ENCODE results near the gene GTPBP6. TPM values are rescaled to one million over a fixed set of nuclear protein-coding genes. Genes with fewer than 3 reads are reported as not detected.

GTPBP6 gene
- total RNA-seq, 1 experiment from 2014 or later = 37.4 TPM

DNA sequence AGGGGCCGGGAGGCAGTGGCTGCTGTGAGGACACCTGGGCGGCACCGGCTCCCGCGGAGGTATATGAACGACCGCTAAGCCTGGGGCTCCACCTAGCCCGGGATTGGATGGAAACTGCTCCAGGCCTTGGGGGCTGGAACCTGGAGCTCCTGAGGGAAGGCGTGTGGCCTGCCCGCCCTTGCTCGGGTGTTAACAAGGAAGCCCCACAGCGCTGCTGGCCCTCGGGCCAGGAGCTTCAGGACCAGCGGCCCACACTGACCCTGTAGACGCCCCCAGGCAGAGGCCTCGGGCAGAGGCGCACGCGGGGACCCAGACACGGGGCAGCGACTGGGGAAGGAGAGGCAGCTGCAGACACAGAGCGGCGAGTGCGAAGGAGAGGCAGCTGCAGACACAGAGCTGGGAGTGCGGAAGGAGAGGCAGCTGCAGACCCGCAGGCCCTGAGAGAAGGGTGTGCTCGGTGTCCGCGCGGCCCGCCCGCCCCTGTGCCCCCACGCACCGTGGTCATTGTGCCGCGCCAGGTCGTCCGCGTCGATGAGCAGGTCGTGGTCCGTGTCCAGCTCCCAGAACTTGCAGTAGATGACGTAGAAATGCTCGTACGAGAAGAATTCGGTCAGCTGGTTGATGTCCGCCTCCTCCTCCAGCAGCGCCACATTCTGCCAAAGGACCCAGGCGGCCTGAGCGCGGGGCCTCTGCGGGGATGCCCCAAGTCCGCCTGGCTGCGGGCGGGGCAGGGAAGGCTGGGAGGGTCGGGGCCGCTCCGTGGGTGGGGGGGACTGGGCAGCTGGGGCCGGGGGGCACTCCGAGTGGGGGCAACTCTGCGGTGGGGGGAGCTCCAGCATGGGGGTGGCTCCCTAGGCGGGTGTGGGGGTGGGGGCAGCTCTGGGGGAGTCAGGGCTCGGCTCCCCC, 26.7 kb upstream of the GTPBP6 start:
- BruUV-seq (replicated peaks) = no TSS peak
- CTCF ChIA-PET = no interaction called here
- no peaks in the 10 kb centered on the region for H3K9me3 ChIP-seq (ENCODE audit: control insufficient read depth, insufficient read depth, low read depth, low read length)

GRCh38 chrX:344371-344901, 25.8 kb upstream of the GTPBP6 start:
- H3K27me3 ChIP-seq (ENCODE audit: control insufficient read depth, insufficient read depth, low read length) = no peaks in the 10 kb centered on the region
- ATAC-seq = no peak
- ChIA-PET CTCF (no interaction called here), POLR2A (no interaction called here)
- in situ Hi-C loops (cut with HindIII; ENCODE audit: low pct_unique_long_range_greater_than_20kb, low sequenced_read_pairs) = no loop called here
- no peaks in the 10 kb centered on the region for H3K4me1 ChIP-seq (ENCODE audit: control insufficient read depth, insufficient read depth, low read length)
- BruUV-seq (replicated peaks) = no TSS peak
- no peaks in the 10 kb centered on the region for H3K36me3 ChIP-seq (ENCODE audit: control insufficient read depth, insufficient read depth, low read length)
- intact Hi-C loops (cut with micrococcal nuclease; ENCODE audit: unreplicated experiment) = no loop called here
- H3K9me3 ChIP-seq (ENCODE audit: control insufficient read depth, insufficient read depth, low read depth, low read length) = no peaks in the 10 kb centered on the region
- DNase-seq (ENCODE audit: low read depth, low spot score) = no peak
- H3K27ac ChIP-seq (ENCODE audit: low read length) = no peak overlapping the region
- no peak overlapping the region for H3K4me3 ChIP-seq (ENCODE audit: low read depth in 2 of 2, low read length in 2 of 2)
- no peak for TF ChIP-seq CTCF (IDR thresholded peaks at IDR 0.05)
- TF ChIP-seq REST (IDR thresholded peaks at IDR 0.05; ENCODE audit: insufficient read depth in 1 of 2, low read depth in 2 of 2, low read length in 1 of 2) = no peak
- TF ChIP-seq SIN3A (IDR thresholded peaks at IDR 0.05; ENCODE audit: borderline replicate concordance, insufficient read depth, low read depth, low read length) = no peak
- no peak for TF ChIP-seq POLR2AphosphoS5 (IDR thresholded peaks at IDR 0.05; ENCODE audit: low read depth, low read length)

More for the DNA sequence above, 26.7 kb upstream of the GTPBP6 start:
- no peaks in the 10 kb centered on the region for H3K27me3 ChIP-seq (ENCODE audit: control insufficient read depth, insufficient read depth, low read length)
- no peak for DNase-seq (ENCODE audit: low read depth, low spot score)
- POLR2A ChIA-PET = no interaction called here
- H3K27ac ChIP-seq (ENCODE audit: low read length) = no peak overlapping the region
- in situ Hi-C loops (cut with HindIII; ENCODE audit: low pct_unique_long_range_greater_than_20kb, low sequenced_read_pairs) = no loop called here
- no peaks in the 10 kb centered on the region for H3K36me3 ChIP-seq (ENCODE audit: control insufficient read depth, insufficient read depth, low read length)
- TF ChIP-seq TCF7L2 (IDR thresholded peaks at IDR 0.05; ENCODE audit: low read depth, low read length) (no peak), CTCF (IDR thresholded peaks at IDR 0.05) (no peak), REST (IDR thresholded peaks at IDR 0.05; ENCODE audit: insufficient read depth in 1 of 2, low read depth in 2 of 2, low read length in 1 of 2) (no peak), SIN3A (IDR thresholded peaks at IDR 0.05; ENCODE audit: borderline replicate concordance, insufficient read depth, low read depth, low read length) (no peak), POLR2AphosphoS5 (IDR thresholded peaks at IDR 0.05; ENCODE audit: low read depth, low read length) (no peak)
- ATAC-seq = no peak
- no peak overlapping the region for H3K4me3 ChIP-seq (ENCODE audit: low read depth in 2 of 2, low read length in 2 of 2)
- intact Hi-C loops (cut with micrococcal nuclease; ENCODE audit: unreplicated experiment) = no loop called here
- H3K4me1 ChIP-seq (ENCODE audit: control insufficient read depth, insufficient read depth, low read length) = no peaks in the 10 kb centered on the region

Data from Panc1 (cell line).